CD4-positive, alpha-beta T cell treated with Interleukin-10 for 1 hour (primary cell): Measurements from ENCODE around the gene ALG1.
"Not testable (repeated sequence)": the region's sequence is repeated elsewhere in the genome, so short reads cannot be mapped to it uniquely, and the experiment has no call there.

Experiments
- DNase-seq: peaks from one replicate; pipeline ENCODE4 v3.0.0-alpha.2; 2020

Gene ALG1

GRCh38 chr16:5103296-5104032 is 31.8 kb downstream of the ALG1 start:
- DNase-seq: not testable (repeated sequence)

- DNase-seq: not testable (repeated sequence)
Observed at GRCh38 chr16:5105039-5105438, 33.4 kb downstream of the ALG1 start.

- no peak for DNase-seq
Observed at GRCh38 chr16:5108505-5109158, 37.0 kb downstream of the ALG1 start.

GRCh38 chr16:5110933-5111332 is 39.3 kb downstream of the ALG1 start:
- DNase-seq: not testable (repeated sequence)

- not testable (repeated sequence) for DNase-seq
Observed at GRCh38 chr16:5116780-5117295, 45.2 kb downstream of the ALG1 start.

GRCh38 chr16:5117300-5118087 is 45.9 kb downstream of the ALG1 start:
- DNase-seq: peak; percentile 39

- not testable (repeated sequence) for DNase-seq
Observed at GRCh38 chr16:5131467-5132004, 59.9 kb downstream of the ALG1 start.

GRCh38 chr16:5132915-5133600 is 61.4 kb downstream of the ALG1 start:
- not testable (repeated sequence) for DNase-seq

GRCh38 chr16:5134739-5135452 is 63.3 kb downstream of the ALG1 start:
- DNase-seq: not testable (repeated sequence)
